CD1c-positive myeloid dendritic cell (primary cell): ENCODE measurements around the gene C4orf36.
"Not testable (repeated sequence)": the region's sequence is repeated elsewhere in the genome, so short reads cannot be mapped to it uniquely, and the experiment has no call there.

Experiments used
- DNase-seq: peaks from one replicate; pipeline ENCODE4 v3.0.0-alpha.2; 2016; ENCODE audit errors: extremely low spot score

The C4orf36 gene

GRCh38 chr4:86917212-86918039, 25.2 kb upstream of the C4orf36 start:
- no peak for DNase-seq

GRCh38 chr4:86916392-86916791, 24.2 kb upstream of the C4orf36 start:
- DNase-seq = no peak

GRCh38 chr4:86910820-86911684, 18.8 kb upstream of the C4orf36 start:
- no peak for DNase-seq

- peak; percentile 47 for DNase-seq
These were observed 18.1 kb upstream of the C4orf36 start for GRCh38 chr4:86910369-86910768.

- DNase-seq = peak; percentile 80
These were observed 17.5 kb upstream of the C4orf36 start for GRCh38 chr4:86909546-86910295.

GRCh38 chr4:86908251-86908657, 16.0 kb upstream of the C4orf36 start:
- peak; percentile 80 for DNase-seq

- DNase-seq = no peak
These were observed 9.6 kb upstream of the C4orf36 start for GRCh38 chr4:86901864-86902263.

GRCh38 chr4:86898562-86898961, 6.3 kb upstream of the C4orf36 start:
- no peak for DNase-seq

GRCh38 chr4:86896596-86896995, 4.4 kb upstream of the C4orf36 start:
- no peak for DNase-seq

- DNase-seq = peak; percentile 75
These were observed 3.7 kb upstream of the C4orf36 start for GRCh38 chr4:86895692-86896488.

- DNase-seq = peak; percentile 41
These were observed 2.2 kb upstream of the C4orf36 start for GRCh38 chr4:86894455-86894854.

- no peak for DNase-seq
These were observed 914 bp upstream of the C4orf36 start for GRCh38 chr4:86893136-86893535.

- DNase-seq = no peak
These were observed 376 bp upstream of the C4orf36 start for GRCh38 chr4:86892636-86892960.

- no peak for DNase-seq
These were observed 1.4 kb downstream of the C4orf36 start for GRCh38 chr4:86890790-86891189.

GRCh38 chr4:86879641-86880040, 12.6 kb downstream of the C4orf36 start:
- no peak for DNase-seq

- no peak for DNase-seq
These were observed 13.6 kb downstream of the C4orf36 start for GRCh38 chr4:86878640-86879039.

GRCh38 chr4:86876894-86877685, 15.1 kb downstream of the C4orf36 start:
- no peak for DNase-seq

GRCh38 chr4:86875436-86875835, 16.8 kb downstream of the C4orf36 start:
- not testable (repeated sequence) for DNase-seq

- DNase-seq = no peak
These were observed 20.1 kb downstream of the C4orf36 start for GRCh38 chr4:86872135-86872534.

- no peak for DNase-seq
These were observed 21.7 kb downstream of the C4orf36 start for GRCh38 chr4:86870442-86871069.
